ENCODE data around the gene ALKBH7.
"Not testable (repeated sequence)": the region's sequence is repeated elsewhere in the genome, so short reads cannot be mapped to it uniquely, and the experiment has no call there.

DNA sequence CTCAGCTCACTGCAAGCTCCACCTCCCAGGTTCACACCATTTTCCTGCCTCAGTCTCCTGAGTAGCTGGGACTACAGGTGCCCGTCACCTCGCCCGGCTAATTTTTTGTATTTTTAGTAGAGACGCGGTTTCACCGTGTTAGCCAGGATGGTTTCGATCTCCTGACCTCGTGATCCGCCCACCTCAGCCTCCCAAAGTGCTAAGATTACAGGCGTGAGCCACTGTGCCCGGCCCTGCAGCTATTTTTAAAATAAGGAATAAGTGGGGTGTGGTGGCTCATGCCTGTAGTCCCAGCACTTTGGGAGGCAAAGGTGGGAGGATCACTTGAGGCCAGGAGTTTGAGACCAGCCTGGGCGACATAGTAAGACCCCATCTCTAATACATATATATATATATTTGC, 12.1 kb upstream of the ALKBH7 start:
- TF ChIP-seq, protein P1, sequence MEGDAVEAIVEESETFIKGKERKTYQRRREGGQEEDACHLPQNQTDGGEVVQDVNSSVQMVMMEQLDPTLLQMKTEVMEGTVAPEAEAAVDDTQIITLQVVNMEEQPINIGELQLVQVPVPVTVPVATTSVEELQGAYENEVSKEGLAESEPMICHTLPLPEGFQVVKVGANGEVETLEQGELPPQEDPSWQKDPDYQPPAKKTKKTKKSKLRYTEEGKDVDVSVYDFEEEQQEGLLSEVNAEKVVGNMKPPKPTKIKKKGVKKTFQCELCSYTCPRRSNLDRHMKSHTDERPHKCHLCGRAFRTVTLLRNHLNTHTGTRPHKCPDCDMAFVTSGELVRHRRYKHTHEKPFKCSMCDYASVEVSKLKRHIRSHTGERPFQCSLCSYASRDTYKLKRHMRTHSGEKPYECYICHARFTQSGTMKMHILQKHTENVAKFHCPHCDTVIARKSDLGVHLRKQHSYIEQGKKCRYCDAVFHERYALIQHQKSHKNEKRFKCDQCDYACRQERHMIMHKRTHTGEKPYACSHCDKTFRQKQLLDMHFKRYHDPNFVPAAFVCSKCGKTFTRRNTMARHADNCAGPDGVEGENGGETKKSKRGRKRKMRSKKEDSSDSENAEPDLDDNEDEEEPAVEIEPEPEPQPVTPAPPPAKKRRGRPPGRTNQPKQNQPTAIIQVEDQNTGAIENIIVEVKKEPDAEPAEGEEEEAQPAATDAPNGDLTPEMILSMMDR (optimal IDR thresholded peaks at IDR 0.05 in 1 of 3, IDR thresholded peaks at IDR 0.05 in 1 of 3, conservative IDR thresholded peaks at IDR 0.05 in 1 of 3; ENCODE audit: extremely low read depth in 1 of 3, insufficient read depth in 2 of 3, low read length in 3 of 3) = not testable (repeated sequence)
- TF ChIP-seq EZH2 (IDR thresholded peaks at IDR 0.05; ENCODE audit: low read length) = not testable (repeated sequence)

Data from keratinocyte (primary cell).